ENCODE measurements around the gene CCT7. TPM values are rescaled to one million over a fixed set of nuclear protein-coding genes. Genes with fewer than 3 reads are reported as not detected.
"Not testable (repeated sequence)": the region's sequence is repeated elsewhere in the genome, so short reads cannot be mapped to it uniquely, and the experiment has no call there.

CCT7 gene
- 321 and 361 TPM in 2 replicates for total RNA-seq

GRCh38 chr2:73233932-73234832 lies at the start of gene CCT7:
Gene CCT7 (plus strand): TSS chr2:73234308. CDS start chr2:73234379, 71 bp downstream.
- intact Hi-C loops (cut with micrococcal nuclease): loop anchor here (1.0 to 10.0 kb wide), 10 partner anchors 20 to 1221 kb away; partner anchors contain the start of genes EGR4, EXOC6B, FBXO41 and INO80B

GRCh38 chr2:73185965-73186364 lies 48.1 kb upstream of the CCT7 start:
- intact Hi-C loops (cut with micrococcal nuclease): no loop called here

DNA sequence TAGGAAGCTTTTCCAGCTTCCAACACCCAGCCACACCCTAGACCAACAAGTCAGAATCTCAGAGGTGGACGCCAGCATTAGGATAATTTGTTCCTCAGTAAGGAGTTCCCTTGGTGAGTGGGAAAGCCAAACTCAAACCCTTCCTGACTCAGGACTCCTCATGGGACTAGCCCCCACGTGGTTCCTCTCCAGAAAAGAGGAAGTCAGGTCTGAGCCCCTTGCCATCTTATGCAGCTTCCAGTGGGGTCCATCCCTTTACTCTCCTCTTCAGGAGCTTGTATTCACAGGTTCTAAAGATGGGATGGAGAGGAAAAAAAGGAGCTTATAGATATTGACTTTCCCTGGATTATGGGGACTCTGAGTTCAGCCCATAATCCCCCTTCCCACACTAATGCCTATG lies 46.6 kb upstream of the CCT7 start:
- intact Hi-C loops (cut with micrococcal nuclease): no loop called here

DNA sequence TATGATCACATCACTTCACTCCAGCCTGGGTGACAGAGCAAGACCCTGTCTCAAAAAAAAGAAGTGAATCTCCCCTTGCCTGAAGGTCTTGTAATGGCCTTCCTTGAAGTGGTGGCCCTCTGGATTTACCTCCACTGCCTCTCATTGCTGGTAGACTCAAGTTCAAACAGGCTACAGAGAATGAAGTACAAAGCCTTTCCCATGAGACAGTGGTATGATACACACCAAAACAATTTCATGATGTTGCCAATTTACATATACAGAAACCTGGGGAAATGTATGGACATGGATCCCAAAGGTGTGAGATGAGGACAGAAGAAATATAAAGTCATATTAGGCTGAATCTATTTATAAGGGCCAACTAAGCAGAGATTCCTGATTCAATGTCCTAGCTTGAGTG lies 36.5 kb upstream of the CCT7 start:
- intact Hi-C loops (cut with micrococcal nuclease): no loop called here

DNA sequence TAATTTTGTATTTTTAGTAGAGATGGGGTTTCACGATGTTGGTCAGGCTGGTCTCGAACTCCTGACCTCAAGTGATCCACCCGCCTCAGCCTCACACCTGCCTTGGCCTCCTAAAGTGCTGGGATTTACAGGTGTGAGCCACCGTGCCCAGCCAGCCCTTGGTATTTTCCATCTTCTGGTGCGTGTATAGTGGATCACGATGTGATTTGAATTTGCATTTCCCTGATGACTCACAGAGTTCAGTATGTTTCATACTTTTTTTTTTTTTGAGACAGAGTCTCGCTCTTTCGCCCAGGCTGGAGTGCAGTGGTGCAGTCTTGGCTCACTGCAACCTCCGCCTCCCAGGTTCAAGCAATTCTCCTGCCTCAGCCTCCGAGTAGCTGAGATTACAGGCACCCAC lies 33.8 kb upstream of the CCT7 start:
- intact Hi-C loops (cut with micrococcal nuclease): not testable (repeated sequence)

GRCh38 chr2:73202156-73203054 lies 31.7 kb upstream of the CCT7 start, which contains the start of gene NOTO:
Gene NOTO (plus strand): TSS chr2:73202574. CDS start chr2:73202667, 93 bp downstream.
- intact Hi-C loops (cut with micrococcal nuclease): no loop called here

DNA sequence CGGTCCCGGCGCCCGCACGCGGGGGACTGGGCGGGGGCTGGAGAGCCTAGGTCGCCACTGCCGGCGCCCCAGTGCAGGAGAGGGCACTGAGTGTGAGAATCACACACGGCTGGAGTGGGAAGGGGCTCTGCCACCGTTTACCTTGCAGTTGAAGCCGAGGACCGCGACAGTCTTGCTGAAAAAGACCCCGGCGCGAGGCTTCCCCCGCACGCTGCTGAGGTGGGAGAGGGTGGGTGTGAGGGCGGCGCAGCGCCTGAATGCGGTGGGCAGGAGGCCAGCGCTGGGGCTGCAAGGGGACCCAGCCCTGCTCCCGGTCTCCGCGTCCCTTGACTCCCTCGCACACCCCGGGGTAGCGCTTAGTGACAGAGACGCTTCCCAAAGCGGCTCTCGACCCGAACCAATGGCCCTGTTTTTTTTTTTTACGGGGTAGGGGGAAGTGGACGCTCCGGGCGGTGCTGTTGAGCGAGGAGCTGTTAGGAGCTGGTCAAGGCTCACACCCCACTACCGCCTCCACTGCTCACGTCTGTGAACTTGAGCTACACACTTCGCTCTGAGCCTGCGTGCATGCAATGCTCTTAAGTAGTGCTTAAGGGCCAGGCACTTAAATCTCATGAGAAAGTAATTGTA lies 30.9 kb upstream of the CCT7 start:
- intact Hi-C loops (cut with micrococcal nuclease): no loop called here

DNA sequence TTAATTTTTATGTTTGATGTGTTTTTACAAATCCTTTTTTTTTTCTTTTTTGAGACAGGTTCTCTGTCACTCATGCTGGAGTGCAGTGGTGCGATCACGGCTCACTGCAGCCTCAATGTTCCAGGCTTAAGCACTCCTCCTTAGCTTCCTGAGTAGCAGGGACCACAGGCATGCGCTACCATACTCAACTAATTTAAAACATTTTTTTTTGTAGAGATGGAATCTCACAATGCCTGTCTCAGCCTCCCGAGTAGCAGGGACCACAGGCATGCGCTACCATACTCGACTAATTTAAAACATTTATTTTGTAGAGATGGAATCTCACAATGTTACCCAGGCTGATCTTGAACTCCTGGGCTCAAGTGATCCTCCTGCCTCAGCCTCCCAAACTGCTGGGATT lies 28.5 kb upstream of the CCT7 start:
- intact Hi-C loops (cut with micrococcal nuclease): no loop called here

DNA sequence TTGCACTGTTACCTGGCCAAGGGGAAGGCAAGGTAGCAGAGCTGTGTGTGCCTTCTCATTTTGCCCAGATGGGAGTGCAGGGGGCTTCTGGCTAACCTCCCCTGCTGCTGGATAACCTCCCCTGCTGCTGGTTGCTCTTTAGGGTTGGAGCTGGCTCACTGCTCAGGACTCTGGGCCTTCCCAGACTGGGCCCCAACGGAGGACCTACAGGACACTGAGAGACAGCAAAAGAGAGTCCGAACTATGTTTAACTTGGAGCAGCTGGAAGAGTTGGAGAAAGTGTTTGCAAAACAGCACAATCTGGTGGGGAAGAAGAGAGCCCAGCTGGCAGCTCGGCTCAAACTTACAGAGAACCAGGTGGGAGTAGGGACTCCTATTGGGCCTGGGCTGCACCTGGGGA lies 25.9 kb upstream of the CCT7 start:
- intact Hi-C loops (cut with micrococcal nuclease): no loop called here

- intact Hi-C loops (cut with micrococcal nuclease): no loop called here
Measured at GRCh38 chr2:73210019-73210418, 24.1 kb upstream of the CCT7 start.

- intact Hi-C loops (cut with micrococcal nuclease): no loop called here
Measured at GRCh38 chr2:73210696-73211095, 23.4 kb upstream of the CCT7 start.

DNA sequence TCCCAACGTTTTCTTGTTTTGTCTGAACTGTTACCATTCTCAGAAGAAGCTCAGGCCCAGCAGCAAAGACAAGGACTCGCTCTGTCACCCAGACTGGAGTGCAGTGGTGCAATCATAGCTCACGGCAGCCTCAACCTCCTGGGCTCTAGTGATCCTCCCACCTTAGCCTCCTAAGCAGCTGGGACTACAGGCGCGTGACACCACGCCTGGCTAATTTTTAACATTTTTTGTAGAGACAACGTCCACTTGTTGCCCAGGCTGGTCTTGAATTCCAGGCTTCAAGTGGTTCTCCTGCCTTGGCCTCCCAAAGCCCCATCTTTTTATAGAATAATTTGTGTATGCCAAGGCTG lies 22.0 kb upstream of the CCT7 start:
- intact Hi-C loops (cut with micrococcal nuclease): loop anchor here (1.0 kb wide), 1 partner anchor 127 kb away; no protein-coding TSS in a partner anchor

- intact Hi-C loops (cut with micrococcal nuclease): loop anchor here (1.0 kb wide), 1 partner anchor 127 kb away; no protein-coding TSS in a partner anchor
Measured at GRCh38 chr2:73212448-73213176, 21.5 kb upstream of the CCT7 start.

GRCh38 chr2:73214120-73215035 lies 19.7 kb upstream of the CCT7 start, which contains the start of gene SMYD5:
Gene SMYD5 (plus strand): TSS chr2:73214245. CDS start chr2:73214267, 22 bp downstream.
- intact Hi-C loops (cut with micrococcal nuclease): loop anchor here (1.0 to 2.0 kb wide), 5 partner anchors 19 to 322 kb away; partner anchors contain the start of genes PRADC1 and SFXN5

- intact Hi-C loops (cut with micrococcal nuclease): loop anchor here (2.0 kb wide), 2 partner anchors 76 to 322 kb away; no protein-coding TSS in a partner anchor
Measured at GRCh38 chr2:73215254-73215653, 18.9 kb upstream of the CCT7 start.

DNA sequence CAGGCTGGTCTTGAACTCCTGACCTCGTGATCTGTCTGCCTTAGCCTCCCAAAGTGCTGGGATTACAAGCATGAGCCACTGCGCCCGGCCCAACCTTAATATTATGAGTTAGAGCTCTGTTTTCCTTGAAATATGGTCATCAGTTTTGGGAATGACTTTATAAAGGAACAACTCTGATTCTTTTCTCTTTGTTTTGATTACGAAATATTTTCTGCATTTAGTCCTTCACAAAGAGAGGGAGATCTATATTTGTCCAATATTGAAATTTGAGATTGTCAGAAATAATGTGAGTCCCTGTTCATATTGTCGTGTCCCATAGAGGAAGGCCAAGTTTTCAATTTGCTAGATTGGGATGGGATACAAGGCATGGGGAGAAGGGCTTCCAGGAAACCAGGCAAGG lies 16.9 kb upstream of the CCT7 start:
- intact Hi-C loops (cut with micrococcal nuclease): no loop called here

- intact Hi-C loops (cut with micrococcal nuclease): no loop called here
Measured at GRCh38 chr2:73217826-73218225, 16.3 kb upstream of the CCT7 start.

DNA sequence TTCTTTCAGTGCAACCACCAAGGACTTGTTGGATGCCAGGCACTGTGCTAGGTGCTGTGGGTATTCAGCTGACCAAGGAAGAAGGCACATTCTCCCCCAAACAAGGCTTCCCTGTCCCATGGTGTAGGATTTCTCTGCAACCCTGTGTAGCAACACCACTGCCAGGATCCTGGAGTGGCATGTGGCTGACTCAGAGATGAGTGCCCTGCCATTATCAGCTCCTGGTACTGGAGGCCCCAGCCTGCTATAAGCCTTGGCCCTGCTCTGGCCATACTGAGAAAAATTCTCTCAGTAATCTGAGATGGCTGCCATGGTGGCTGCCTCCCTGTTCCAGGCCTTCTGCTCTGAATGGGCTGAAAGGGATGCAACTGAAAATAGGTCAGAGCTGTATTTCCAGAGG lies 15.8 kb upstream of the CCT7 start:
- intact Hi-C loops (cut with micrococcal nuclease): no loop called here

DNA sequence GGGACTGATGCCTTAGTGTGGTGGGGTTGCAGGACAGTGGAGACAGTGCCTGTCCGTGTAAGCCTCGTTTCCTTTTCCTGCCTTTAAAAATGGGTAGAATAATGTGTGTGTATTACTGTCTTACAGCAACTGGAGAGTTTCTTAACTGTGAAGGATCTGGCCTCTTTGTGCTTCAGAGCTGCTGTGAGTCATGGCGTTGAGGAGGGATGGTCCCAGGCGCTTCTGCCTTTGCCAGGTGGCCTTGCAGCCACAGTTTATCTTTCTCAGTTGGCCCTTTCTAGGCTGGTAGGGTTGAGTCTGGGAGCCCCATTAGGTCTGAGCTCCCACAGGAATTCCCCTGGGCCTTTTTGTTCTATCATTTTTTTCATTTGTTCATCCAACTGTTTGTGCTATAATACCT lies 10.3 kb upstream of the CCT7 start:
- intact Hi-C loops (cut with micrococcal nuclease): no loop called here
